Non-pigmented ciliary epithelial cell (primary cell): ENCODE data around the gene INPP5J.
"Not testable (repeated sequence)": the region's sequence is repeated elsewhere in the genome, so short reads cannot be mapped to it uniquely, and the experiment has no call there.

Experiments
- DNase-seq: peaks from one replicate; pipeline ENCODE4 v3.0.0-alpha.2; 2010; ENCODE audit warnings: low read depth

The INPP5J gene

DNA sequence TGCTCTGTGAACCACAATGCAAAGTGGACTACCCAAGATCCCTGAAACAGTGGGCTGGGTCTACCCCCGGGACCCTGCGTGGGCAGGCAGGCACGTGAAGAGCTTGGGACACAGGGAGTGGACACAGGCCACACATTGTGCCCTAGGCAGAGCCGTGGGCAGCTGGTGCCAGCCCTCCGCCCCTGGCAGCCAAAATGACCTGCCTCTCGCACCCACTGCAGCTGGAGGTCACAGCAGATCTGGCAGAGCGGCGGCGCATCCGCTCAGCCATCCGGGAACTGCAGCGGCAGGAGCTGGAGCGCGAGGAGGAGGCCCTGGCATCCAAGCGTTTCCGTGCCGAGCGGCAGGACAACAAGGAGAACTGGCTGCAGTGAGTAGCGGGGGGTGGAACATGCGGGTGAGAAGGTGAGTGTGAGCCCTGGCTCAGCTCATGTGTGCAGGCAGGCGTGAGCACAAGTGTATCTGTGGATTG lies 35.0 kb upstream of the INPP5J start:
- DNase-seq = no peak

DNA sequence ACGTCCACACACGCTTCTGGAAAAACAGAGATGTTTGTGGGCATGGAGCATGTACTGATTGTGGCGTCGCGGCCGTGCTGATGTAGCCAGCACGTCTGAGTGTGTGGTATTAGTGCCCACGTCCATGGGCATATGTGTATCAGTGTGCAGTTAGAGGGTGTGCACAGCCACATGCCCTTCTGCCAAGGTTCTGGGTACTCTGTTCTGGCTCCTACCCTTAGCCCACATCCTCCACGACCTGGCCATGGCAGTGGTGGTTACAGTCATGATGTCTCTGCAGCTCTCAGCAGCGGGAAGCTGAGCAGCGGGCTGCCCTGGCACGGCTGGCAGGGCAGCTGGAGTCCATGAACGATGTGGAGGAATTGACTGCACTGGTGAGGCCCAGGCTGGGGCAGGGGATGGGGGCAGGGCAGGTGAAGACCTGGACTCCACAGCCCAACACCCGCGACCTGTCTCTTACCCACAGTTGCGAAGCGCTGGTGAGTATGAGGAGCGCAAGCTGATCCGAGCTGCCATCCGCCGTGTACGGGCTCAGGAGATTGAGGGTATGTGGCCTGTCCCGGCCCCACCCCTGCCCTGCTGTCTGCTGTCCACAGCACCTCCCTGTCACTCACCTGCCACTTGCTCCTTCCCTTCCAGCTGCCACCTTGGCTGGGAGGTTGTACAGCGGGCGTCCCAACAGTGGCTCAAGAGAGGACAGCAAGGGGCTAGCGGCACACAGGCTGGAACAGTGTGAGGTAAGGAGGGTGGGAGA lies 34.4 kb upstream of the INPP5J start:
- no peak for DNase-seq

DNA sequence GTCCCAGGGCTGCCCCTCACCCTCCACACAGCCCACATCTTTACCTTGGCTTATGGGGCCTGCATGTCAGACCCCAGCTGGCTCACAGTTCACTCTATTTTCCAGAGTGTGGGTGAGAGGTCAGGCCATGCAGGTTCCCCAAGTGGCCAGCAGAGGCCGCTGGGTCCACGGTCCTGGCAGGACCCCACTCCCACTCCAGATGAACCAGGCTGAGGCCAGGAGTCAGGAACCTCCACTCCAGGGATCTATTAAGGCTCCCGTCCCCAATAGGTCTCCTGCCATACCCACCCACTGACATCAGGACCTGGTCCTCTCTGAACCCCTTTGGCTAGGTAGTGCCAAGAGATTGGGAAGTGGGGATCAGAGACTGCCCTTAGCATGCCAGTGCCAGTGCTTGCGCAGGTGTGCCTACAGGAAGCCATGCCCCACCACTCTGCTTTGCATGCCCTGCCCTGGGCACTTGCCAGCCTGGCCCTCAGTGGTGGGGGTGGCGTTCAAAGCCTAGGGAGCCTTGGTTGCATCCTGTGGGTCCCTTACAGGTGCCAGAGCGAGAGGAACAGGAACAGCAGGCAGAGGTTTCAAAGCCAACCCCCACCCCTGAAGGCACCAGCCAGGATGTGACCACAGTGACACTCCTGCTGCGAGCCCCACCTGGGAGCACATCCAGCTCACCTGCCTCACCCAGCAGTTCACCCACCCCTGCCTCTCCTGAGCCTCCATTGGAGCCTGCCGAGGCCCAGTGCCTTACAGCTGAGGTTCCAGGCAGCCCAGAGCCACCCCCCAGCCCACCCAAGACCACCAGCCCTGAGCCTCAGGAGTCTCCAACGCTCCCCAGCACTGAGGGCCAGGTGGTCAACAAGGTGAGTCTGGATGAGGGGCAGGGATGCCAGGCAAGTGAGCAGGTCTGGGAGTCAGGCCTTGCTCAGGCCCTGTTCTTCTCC lies 33.3 kb upstream of the INPP5J start:
- no peak for DNase-seq

DNA sequence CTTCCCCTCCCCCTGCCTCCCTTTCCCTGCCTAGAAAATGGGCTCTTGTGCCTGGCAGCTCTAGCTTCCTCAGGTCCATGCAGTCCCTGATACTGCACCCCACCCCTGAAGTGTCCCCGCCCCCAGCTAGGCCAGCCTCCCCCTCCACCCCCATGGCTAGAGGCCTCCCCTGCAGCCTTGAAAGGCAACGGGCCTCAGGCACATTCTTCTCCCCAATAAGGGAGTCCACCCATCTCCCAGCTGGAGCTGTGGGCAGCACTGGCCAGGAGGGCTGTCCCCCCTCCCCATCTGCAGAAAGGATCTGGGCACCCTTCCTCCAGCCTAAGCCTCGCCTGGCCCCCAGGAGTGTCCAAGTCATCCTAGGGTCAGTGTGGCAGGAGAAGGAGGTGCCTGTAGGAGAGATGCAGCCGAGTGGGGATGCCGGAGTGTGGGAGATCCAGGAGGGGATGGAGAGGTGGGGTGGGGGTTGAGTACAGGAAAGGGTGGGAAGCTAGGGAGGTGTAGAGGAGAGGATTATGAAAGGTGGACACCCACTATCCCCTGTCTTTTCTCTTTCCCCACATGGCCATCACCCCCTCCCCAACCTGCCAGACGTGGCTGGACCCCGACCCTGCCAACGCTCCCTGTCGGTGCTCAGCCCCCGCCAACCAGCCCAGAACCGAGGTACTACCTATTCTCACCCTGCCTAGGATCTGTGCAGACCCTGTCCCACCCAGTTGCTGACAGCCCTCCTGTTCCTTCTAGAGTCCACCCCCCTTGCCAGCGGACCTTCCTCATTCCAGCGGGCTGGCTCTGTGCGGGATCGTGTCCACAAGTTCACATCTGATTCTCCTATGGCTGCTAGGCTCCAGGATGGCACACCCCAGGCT lies 32.3 kb upstream of the INPP5J start:
- no peak for DNase-seq

DNA sequence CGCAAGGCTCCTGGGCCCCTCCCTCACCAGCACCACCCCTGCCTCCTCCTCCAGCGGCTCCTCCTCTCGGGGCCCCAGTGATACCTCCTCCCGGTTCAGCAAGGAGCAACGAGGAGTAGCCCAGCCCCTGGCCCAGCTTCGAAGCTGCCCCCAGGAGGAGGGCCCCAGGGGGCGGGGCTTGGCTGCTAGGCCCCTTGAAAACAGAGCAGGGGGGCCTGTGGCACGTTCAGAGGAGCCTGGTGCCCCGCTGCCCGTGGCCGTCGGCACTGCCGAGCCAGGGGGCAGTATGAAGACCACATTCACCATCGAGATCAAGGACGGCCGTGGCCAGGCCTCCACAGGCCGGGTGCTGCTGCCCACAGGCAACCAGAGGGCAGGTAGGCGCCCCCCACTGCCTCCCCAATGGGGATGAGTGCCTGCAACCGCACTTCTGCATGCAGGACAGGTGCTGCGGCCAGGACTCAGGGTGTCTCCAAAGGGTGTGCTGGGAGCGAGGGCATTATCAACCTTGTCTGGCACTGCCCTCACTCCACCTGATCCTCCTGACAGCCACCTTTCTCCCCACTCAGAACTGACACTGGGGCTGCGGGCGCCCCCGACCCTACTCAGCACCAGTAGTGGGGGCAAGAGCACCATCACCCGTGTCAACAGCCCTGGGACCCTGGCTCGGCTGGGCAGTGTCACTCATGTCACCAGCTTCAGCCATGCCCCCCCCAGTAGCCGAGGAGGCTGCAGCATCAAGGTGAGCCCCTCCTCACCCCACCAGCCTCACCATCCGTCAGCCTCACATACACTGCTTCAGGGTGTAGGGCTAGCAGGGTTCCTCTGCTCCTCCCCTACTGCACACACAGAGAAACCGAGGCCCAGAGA lies 31.4 kb upstream of the INPP5J start:
- no peak for DNase-seq

DNA sequence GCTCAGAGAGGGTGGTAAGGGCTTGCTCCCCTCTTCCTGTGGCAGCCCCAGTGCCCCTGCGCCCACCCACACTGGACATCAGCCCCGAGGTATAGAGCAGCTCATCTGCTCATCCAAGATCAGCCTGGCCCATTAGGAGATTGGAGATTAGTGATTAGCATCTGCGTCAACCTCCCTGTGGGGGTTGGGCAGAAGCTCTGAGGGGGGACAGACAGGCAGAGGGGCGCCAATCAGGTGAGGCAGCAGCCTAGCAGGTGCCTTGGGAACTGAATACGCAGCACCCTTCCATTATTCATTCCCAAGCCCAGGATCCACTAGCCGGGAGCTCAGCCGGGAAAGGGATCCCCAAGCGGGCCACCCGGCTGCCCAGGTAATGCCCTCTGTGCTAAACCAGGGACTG lies 30.6 kb upstream of the INPP5J start:
- DNase-seq = no peak

DNA sequence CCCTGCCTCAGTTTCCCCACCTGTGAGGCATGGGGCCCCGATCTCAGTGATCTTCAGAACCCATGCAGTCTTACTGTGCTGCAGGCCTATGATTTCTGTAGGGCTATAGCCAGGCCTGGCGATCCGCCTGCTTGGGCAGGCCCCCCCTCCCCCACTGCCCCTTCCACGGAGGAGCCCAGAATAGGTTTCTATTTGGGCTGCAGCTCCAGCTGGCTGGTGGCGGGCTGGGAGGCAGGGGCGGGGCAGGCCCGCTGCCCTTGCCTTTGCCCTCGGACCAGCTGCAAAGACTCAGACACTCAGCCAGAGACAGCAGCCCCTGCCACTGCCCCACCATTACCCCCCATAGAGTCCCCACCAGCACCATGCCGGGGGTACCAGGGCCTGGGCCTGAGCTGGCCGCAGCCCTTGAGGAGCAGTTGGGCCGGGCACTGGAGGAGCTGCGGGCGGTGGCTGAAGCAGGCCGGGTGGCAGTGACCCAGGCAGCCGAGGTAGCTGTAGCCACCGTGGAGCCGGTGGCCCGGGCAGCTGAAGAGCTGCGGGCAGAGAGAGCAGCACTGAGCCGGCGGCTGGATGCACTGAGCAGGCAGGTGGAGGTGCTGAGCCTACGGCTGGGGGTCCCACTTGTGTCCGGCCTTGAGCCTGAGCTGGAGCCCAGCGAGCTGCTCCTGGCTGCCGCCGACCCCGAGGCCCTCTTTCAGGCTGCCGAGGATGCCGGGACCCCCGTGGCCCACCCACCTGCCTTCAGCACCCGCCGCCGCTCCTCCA lies 29.5 kb upstream of the INPP5J start:
- DNase-seq = no peak

DNA sequence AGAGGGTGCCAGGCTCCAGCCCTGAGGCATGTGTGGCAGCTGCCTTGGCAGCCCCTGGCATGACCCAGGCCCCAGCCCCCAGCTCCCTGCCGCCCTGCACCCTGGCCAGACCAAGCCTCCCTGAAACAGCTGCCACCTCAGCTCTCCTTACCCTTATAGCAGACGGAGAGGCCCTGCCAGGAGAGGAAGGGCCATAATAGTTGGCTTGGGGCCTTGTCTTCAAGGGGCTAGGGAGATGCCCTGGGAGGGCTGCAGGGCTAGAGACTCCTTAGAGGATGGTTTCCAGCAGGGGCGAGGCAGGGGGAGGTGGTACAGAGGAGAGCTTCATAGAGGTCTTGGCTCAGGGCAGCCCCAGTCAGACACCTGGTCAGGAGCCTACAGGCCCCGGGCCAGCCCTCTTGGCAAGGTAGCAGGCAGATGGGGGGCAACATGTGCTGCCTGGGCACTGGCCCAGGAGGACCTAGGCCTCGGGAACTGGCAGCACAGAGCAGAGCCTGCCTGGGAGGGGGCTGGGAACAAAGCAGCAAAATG lies 28.7 kb upstream of the INPP5J start:
- DNase-seq = no peak

DNA sequence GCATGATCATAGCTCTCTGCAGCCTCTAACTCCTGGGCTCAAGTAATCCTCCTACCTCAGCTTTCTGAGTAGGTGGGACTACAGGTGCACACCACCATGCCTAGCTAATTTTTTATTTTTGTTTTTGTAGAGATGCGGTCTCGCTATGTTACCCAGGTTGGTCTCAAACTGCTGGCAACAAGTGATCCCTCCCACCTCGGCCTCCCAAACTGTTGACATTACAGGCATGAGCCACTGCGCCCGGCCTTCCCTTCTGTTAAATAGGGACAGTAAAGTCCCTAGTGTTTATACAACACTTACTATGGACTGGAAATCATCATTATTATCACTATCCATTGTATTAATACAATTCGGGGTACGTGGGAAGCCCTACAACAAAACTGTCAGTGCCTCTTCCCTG lies 28.0 kb upstream of the INPP5J start:
- DNase-seq = no peak

DNA sequence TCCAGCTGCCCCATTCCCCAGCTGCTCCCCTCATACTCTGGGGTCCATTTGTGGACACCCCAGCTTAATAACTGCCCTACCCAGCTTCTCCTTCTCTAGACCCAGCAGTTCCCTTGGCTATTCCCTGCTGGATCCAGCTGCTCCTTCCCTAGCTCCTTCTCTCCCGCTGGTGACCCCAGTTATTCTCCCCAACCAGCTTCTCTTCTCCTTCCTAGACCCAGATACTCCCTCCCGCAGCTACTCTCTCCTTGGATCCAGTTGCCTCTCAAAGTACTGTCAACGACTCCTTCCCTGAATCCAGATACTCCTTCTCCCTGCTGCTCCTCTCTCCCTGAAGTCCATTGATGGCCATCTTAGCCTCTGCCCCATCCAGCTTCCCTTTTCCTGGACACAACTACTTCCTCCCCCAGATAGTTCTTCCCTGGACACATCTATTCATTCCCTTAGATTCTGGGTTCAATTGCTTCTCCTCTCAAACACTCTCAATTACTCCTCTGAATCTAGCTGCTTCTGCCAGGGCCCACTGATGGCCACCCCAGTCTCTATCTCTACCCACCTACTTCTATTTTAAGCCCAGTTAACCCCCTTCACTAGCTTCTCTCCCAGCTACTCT lies 27.0 kb upstream of the INPP5J start:
- DNase-seq = no peak

DNA sequence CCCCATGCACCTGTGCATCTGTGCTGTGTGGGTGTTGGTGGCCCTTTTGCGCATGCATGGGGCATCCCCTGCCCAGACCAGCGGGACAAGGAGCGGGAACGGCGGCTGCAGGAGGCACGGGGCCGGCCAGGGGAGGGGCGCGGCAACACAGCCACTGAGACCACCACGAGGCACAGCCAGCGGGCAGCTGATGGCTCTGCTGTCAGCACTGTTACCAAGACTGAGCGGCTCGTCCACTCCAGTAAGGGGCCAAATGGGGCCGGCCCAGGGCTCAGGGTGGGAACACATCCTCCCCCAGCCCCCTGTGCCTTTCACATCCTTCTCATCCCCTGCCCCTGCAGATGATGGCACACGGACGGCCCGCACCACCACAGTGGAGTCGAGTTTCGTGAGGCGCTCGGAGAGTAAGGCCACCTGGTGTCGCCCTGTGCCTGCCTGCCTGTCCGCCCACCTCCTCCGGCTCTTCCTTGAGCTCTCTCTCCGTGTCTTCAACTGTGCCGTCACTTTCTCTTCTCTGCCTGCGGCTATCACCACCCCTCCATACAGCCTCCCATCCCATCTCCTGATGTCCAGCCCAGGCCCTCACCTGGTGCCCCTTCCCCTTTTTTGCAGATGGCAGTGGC lies 26.0 kb upstream of the INPP5J start:
- DNase-seq = no peak

DNA sequence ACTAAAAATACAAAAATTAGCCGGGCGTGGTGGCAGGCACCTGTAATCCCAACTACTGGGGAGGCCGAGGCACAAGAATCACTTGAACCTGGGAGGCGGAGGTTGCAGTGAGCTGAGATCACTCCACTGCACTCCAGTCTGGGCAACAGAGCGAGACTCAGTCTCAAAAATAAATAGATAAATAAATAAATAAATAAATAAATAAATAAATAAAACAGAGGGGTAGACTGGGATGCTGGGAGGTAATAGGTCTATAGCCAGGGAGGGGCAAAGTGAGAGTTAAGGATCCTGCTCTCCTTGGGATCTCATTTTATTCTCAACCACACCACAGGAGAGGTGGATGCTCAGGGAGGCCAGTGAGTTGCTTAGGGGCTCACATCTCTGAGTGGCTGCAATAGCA lies 25.2 kb upstream of the INPP5J start:
- DNase-seq = not testable (repeated sequence)

DNA sequence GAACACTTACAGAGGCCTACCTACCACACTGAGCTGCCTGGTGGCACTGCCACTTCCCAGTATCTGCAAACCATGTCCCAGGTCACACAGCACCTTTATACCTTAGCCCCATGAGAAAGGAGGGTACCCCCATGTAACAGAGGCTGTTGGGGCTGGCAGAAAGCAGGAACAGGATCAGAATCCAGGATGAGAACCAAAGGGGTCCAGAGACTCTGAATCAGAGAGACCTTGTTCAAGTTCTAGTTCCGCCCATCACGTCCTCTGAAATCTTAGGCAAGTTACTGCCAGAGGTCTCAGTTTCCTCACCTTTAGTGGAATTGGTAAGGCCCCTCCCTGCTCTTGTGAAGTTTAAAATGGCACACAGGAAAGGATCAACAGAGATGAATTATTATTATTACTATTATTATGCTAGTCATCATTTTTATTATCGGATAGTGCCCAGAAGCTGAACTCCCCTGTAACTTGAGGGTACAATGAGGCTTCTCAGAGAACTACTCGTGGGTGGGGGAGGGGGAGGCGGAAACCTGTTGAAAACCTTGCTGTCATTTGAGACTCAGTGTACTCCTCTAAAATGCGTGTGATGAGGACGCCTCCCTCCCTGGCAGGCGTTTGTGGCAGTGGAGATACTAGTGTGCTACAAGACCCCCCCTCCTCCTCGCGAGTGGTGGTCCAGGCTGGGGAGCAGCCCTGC lies 24.7 kb upstream of the INPP5J start:
- no peak for DNase-seq

DNA sequence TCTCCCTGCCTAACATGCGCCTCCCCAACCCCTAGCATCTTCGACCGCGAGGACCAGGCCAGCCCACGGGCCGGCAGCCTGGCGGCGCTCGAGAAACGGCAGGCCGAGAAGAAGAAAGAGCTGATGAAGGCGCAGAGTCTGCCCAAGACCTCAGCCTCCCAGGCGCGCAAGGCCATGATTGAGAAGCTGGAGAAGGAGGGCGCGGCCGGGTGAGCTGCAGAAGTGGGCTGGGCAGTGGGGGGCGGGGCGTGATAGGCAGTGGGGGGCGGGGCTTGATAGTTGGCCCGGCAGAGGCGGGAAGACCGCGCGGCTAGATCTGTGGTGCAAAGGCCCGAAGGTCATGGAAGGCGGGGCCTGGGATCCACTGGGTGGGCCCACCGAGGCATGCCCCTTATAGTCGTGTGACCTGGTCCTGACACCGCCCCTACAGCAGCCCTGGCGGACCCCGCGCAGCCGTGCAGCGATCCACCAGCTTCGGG lies 24.1 kb upstream of the INPP5J start:
- no peak for DNase-seq

DNA sequence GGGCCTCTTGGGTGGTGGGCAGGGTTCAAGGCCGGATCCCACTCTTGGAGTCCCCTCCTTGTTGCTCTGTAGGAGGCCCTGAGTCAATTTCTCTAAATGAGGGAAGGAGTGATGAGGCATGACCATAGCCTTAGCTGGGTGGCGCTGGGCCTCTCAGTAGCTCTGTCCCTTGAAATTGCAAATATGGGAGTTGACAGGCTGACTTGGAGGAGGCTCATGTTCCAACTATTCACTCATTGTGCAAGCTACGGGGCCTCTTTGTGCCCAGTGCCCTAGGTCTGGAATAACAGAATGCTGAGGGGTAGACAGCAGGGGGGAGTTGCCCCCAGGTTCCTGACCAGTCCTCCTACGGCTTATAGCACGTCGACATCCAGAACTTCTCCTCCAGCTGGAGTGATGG lies 23.4 kb upstream of the INPP5J start:
- no peak for DNase-seq

DNA sequence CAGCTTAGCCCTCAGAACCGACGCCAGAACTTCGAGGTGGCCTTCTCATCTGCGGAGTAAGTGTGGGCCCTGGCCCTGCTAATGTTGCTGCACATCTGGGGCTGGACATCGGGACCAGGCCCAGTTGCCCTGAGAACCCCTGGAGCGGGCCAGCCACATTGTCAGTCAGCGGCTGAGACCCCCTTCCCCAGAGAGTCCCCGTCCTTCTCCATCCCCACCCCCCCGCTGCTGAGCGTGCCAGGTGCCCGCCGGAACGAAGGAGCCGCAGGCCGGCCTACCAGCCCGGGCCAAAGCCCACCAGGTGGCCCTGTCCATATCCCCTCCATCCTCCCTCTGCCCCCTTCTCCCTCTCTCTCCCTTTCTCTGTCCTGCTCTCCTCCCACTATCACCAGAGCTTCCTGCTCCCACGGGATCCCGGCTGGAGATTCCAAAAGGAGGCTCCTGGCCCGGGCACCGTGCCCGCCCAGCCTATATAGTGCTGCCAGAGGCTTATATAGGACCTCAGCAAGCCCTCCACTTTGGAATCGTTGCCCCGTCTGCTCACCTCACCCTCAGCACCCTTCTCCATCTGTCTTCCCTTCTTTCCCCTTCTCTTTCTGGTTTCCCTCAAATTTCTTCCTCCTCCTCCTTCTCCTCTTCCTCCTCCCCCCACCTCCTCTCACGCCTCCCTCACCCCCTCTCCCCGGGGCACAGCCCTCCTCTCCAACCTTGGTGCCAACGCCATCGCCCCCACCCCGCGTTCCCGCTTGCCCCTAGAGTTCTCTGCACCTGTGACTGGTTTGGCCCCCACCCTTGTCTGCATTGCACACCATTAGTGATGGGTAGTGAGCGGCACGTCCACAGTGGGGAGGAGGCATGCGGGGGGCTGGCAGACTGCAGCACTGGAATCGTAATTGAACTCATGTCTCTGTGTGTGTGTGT lies 22.7 kb upstream of the INPP5J start:
- no peak for DNase-seq

DNA sequence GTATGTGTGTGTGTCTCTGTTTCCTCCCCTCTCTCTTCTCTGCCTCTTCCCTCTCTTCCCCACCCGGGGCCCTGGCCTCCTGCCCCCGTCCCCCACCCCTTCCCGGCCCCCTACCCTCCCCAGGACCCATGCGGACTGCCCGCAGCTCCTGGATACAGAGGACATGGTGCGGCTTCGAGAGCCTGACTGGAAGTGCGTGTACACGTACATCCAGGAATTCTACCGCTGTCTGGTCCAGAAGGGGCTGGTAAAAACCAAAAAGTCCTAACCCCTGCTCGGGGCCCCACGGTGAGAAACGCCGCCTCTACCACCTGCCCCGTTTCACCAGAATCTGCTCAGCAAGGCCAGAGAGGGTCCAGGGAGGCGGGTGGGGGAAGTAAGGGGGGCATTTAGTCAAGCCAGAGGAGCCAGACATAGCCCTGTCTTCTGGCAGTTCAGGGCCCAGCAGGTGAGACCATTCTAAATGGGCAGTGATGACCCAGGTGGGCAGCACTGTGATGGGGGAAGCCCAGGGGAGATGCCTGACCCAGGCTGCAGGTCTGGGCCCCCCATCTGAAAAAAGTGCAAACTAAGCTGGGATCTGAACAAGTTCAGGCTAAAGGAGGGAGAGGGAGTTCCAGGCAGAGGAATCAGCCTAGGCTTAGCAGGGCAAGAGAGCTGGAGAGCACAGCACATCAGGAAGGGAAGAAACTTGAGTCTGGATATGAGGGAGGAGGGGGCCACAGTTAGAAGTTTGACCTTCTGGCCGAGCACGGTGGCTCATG lies 21.8 kb upstream of the INPP5J start:
- no peak for DNase-seq
